HCT116 (cell line): ENCODE data around the gene USP10. TPM values are rescaled to one million over a fixed set of nuclear protein-coding genes. Genes with fewer than 3 reads are reported as not detected.
A peak's percentile ranks its signal among the peaks of the same experiment; 100 is the strongest.
"Not testable (repeated sequence)": the region's sequence is repeated elsewhere in the genome, so short reads cannot be mapped to it uniquely, and the experiment has no call there.

Experiments
- ATAC-seq: fragments of 200-7000 bp; cut with Tn5 transposase; 2 replicates; pipeline ENCODE4 v1.9.1; 2020; ENCODE audit warnings: mild to moderate bottlenecking, moderate library complexity
- BruUV-seq: library from RNA; stranded (reverse); fragments of 400-500 nt; replicated peaks from 2 replicates; lab custom pipeline; 2021; lab: Mats Ljungman, UMichigan
- CTCF ChIA-PET: fragments of 300-600 bp; sonication (Branson Sonifier 250); formaldehyde crosslinking; loops from one replicate; lab custom pipeline; 2021; ENCODE audit warnings: antibody characterized with exemption; lab: Charles Lee
- POLR2A ChIA-PET: fragments of 300-600, 350-600 bp; sonication (Branson Sonifier 250); formaldehyde crosslinking; loops from one replicate; lab custom pipeline; 2021; ENCODE audit warnings: antibody characterized with exemption; lab: Charles Lee
- RAD21 ChIA-PET, 2 experiments: fragments of 300-600 bp; sonication (Branson Sonifier 250); formaldehyde crosslinking; loops; one replicate each; lab custom pipeline; 2023; ENCODE audit warnings: low total read pairs in 2 of 2; ENCODE audit not compliant: uncharacterized antibody in 2 of 2, unreplicated experiment in 2 of 2, low non-redundant PET in 1 of 2; lab: Charles Lee
- DNase-seq: peaks from one replicate; pipeline ENCODE4 v3.0.0-alpha.2; 2010; ENCODE audit warnings: low read depth, low spot score
- H2AFZ ChIP-seq: fragments of 200-600 bp; shearing (Covaris generic), sonication (generic); 2 replicates; pipeline ENCODE4 v1.6.1; 2017; ENCODE audit warnings: low read depth, mixed run types, mixed read lengths, antibody characterized with exemption, low read length; ENCODE audit not compliant: poor library complexity, severe bottlenecking
- H3K27ac ChIP-seq: 2 replicates; pipeline ENCODE4 v1.5.1; 2012; ENCODE audit warnings: low read depth, low read length
- H3K27me3 ChIP-seq: fragments of 200-600 bp; sonication (generic); 2 replicates; pipeline ENCODE4 v1.6.1; 2016; ENCODE audit warnings: mixed run types, low read length, mixed read lengths; ENCODE audit not compliant: insufficient read depth
- H3K36me3 ChIP-seq, 2 experiments: fragments of 200-500 bp in 1 of 2; fragments of 200-600 bp in 1 of 2; sonication (Bioruptor generic) in 1 of 2; sonication (generic) in 1 of 2; 2 replicates each; pipeline versions ENCODE4 v1.5.1 to v1.6.1; 2014 to 2016; ENCODE audit warnings: low read length in 2 of 2, inconsistent platforms in 1 of 2, mixed read lengths in 1 of 2, mixed run types in 1 of 2; ENCODE audit not compliant: insufficient read depth in 2 of 2, control insufficient read depth in 1 of 2
- H3K4me1 ChIP-seq, 2 experiments: fragments of 200-600 bp in 1 of 2; sonication (generic) in 1 of 2; 2 replicates each; pipeline versions ENCODE4 v1.5.1 to v1.6.1; 2012 to 2017; ENCODE audit warnings: low read length in 2 of 2, inconsistent platforms in 1 of 2, mild to moderate bottlenecking in 1 of 2, mixed read lengths in 1 of 2, mixed run types in 1 of 2, moderate library complexity in 1 of 2; ENCODE audit not compliant: insufficient read depth in 2 of 2, control insufficient read depth in 1 of 2
- H3K4me2 ChIP-seq: fragments of 200-600 bp; sonication (generic); 2 replicates; pipeline ENCODE4 v1.6.1; 2017; ENCODE audit warnings: mixed run types, low read length, mixed read lengths
- H3K4me3 ChIP-seq, 2 experiments: fragments of 200-600 bp in 1 of 2; sonication (generic) in 1 of 2; replicated peaks in 1 of 2; 2 replicates each; pipeline ENCODE4 v1.5.1; 2011 to 2016; ENCODE audit warnings: low read length in 2 of 2, control low read depth in 1 of 2, low read depth in 1 of 2, mild to moderate bottlenecking in 1 of 2, mixed read lengths in 1 of 2, mixed run types in 1 of 2
- H3K79me2 ChIP-seq: fragments of 200-600 bp; sonication (generic); 2 replicates; pipeline ENCODE4 v1.6.1; 2017; ENCODE audit warnings: mild to moderate bottlenecking, mixed run types, low read length, moderate library complexity, mixed read lengths; ENCODE audit not compliant: insufficient read depth
- H3K9ac ChIP-seq: fragments of 200-600 bp; sonication (generic); 2 replicates; pipeline ENCODE4 v1.6.1; 2016; ENCODE audit warnings: low read length, mixed read lengths
- H3K9me2 ChIP-seq: fragments of 200-600 bp; sonication (generic), shearing (Covaris generic); 2 replicates; pipeline ENCODE4 v1.6.1; 2017; ENCODE audit warnings: mixed run types, mild to moderate bottlenecking, moderate library complexity; ENCODE audit not compliant: insufficient read depth
- H3K9me3 ChIP-seq, 2 experiments: fragments of 200-500 bp in 1 of 2; fragments of 200-600 bp in 1 of 2; sonication (Bioruptor generic) in 1 of 2; sonication (generic) in 1 of 2; 2 replicates each; pipeline ENCODE4 v1.6.1; 2014 to 2017; ENCODE audit warnings: low read length in 2 of 2, mixed read lengths in 2 of 2, inconsistent platforms in 1 of 2, low read depth in 1 of 2, mild to moderate bottlenecking in 1 of 2, mixed run types in 1 of 2, moderate library complexity in 1 of 2; ENCODE audit not compliant: control insufficient read depth in 1 of 2, insufficient read depth in 1 of 2
- H4K20me1 ChIP-seq: fragments of 200-600 bp; sonication (generic), shearing (Covaris generic); 2 replicates; pipeline ENCODE4 v1.6.1; 2017; ENCODE audit warnings: mixed run types, mild to moderate bottlenecking, moderate library complexity; ENCODE audit not compliant: insufficient read depth
- RAD21 ChIP-seq: IDR thresholded peaks from 2 replicates; pipeline ENCODE4 v1.6.1; 2012; ENCODE audit warnings: low read depth, mild to moderate bottlenecking
- ZFX ChIP-seq: fragments of 450-650 bp; IDR thresholded peaks from 2 replicates; pipeline ENCODE4 v1.6.1; 2017
- intact Hi-C: fragments of 100-400 bp; cut with micrococcal nuclease; formaldehyde crosslinking; loops from 2 replicates; pipeline ENCODE4 v1.10.0; 2022
- total RNA-seq: library from RNA; stranded (reverse); gene quantifications from one replicate; pipeline ENCODE4 v1.2.1, GENCODE V29; 2021; ENCODE audit not compliant: unreplicated experiment
- TF ChIP-seq, protein P1 (sequence below), 3 experiments: fragments of 200-600 bp in 1 of 3; sonication (generic) in 1 of 3; IDR thresholded peaks in 2 of 3; conservative IDR thresholded peaks in 1 of 3; 2 replicates each; pipeline ENCODE4 v1.5.1; 2012 to 2017; ENCODE audit warnings: low read depth in 2 of 3, low read length in 2 of 3, antibody characterized with exemption in 1 of 3, borderline replicate concordance in 1 of 3, control low read depth in 1 of 3, mild to moderate bottlenecking in 1 of 3, mixed read lengths in 1 of 3, mixed run types in 1 of 3, moderate library complexity in 1 of 3; ENCODE audit not compliant: insufficient read depth in 1 of 3

USP10 gene
- total RNA-seq, 1 experiment from 2014 or later = 175 TPM

DNA sequence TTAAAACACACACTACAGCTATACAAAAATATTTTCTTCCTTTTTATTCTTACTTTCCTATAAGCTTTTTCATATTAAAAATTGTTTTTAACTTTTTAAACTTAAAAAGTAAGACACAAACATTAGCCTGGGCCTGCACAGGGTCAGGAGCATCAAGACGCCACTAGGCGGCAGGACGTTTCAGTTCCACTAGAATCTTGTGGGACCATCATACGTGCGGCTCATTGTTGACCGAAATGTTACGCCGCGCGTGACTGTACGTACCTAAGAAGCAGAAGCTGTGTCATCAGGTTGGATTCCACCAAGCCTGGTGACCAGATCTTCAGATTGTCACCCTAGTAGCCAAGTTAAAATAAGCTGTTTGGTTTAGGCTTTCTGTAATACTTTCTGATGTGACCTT, 47.1 kb downstream of the USP10 start:
- RAD21 ChIA-PET = no interaction called here
- Histone ChIP-seq H3K9ac (no peak overlapping the region), H3K9me3 (no peaks in the 10 kb centered on the region), H3K27ac (no peak overlapping the region), H3K36me3 (peaks cover 15 to 33% of the 10 kb centered on the region in 2 experiments; a peak in 3 of 4 replicates), H3K4me3 (no peak overlapping the region), H3K4me1 (peaks cover 0 to 6% of the 10 kb centered on the region in 2 experiments; a peak in 1 of 4 replicates), H3K9me2 (no peaks in the 10 kb centered on the region), H4K20me1 (peaks cover 58% of the 10 kb centered on the region), H3K4me2 (no peak overlapping the region), H3K79me2 (peaks cover 100% of the 10 kb centered on the region), H3K27me3 (no peaks in the 10 kb centered on the region), H2AFZ (no peak overlapping the region)
- peak; percentile 70 for ATAC-seq
- intact Hi-C loops = no loop called here
- POLR2A ChIA-PET = no interaction called here
- BruUV-seq = no TSS peak
- CTCF ChIA-PET = interaction anchor here (0.6 to 2.9 kb wide), 6 partner anchors 8 to 224 kb away, joined by 3 to 39 read pairs (median 4); no protein-coding TSS in a partner anchor
- no peak for DNase-seq
- TF ChIP-seq, protein P1, sequence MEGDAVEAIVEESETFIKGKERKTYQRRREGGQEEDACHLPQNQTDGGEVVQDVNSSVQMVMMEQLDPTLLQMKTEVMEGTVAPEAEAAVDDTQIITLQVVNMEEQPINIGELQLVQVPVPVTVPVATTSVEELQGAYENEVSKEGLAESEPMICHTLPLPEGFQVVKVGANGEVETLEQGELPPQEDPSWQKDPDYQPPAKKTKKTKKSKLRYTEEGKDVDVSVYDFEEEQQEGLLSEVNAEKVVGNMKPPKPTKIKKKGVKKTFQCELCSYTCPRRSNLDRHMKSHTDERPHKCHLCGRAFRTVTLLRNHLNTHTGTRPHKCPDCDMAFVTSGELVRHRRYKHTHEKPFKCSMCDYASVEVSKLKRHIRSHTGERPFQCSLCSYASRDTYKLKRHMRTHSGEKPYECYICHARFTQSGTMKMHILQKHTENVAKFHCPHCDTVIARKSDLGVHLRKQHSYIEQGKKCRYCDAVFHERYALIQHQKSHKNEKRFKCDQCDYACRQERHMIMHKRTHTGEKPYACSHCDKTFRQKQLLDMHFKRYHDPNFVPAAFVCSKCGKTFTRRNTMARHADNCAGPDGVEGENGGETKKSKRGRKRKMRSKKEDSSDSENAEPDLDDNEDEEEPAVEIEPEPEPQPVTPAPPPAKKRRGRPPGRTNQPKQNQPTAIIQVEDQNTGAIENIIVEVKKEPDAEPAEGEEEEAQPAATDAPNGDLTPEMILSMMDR (IDR thresholded peaks at IDR 0.05 in 2 of 3, conservative IDR thresholded peaks at IDR 0.05 in 1 of 3; ENCODE audit: borderline replicate concordance in 1 of 3, insufficient read depth in 1 of 3, low read depth in 2 of 3, low read length in 2 of 3) = peak; percentile 16 to 66 (median 64); a peak in 4 of 6 replicates
- TF ChIP-seq ZFX (no peak), RAD21 (0 out of 2 replicates have a peak, but pooled peaks have one; percentile 9)

DNA sequence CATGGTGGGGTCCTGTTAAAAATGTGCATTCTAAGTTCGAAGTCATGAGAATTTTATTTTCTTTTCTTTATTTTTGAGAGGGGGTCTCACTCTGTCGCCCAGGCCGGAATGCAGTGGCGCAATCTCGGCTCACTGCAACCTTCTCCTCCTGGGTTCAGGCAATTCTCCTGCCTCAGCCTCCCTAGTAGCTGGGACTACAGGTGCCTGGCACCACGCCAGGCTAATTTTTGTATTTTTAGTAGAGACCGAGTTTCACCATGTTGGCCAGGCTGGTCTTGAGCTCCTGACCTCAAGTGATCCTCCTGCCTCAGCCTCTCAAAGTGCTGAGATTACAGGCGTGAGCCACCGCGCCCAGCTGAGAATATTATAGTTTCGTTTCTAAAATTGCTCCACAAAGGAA, 48.4 kb downstream of the USP10 start:
- H3K9me2 ChIP-seq, POLR2A ChIA-PET, ATAC-seq, RAD21 ChIA-PET, H3K4me3 ChIP-seq, H2AFZ ChIP-seq, BruUV-seq, H3K4me2 ChIP-seq, intact Hi-C loops, H3K27me3 ChIP-seq, H3K9me3 ChIP-seq, H3K4me1 ChIP-seq, H3K27ac ChIP-seq, DNase-seq, H3K9ac ChIP-seq: not testable (repeated sequence)
- CTCF ChIA-PET = interaction anchor here (0.6 to 2.9 kb wide), 2 partner anchors 10 to 130 kb away, joined by 5 to 39 read pairs; no protein-coding TSS in a partner anchor
- H3K79me2 ChIP-seq = peaks cover 100% of the 10 kb centered on the region
- peaks cover 11 to 29% of the 10 kb centered on the region in 2 experiments; a peak in 3 of 4 replicates for H3K36me3 ChIP-seq
- peaks cover 59% of the 10 kb centered on the region for H4K20me1 ChIP-seq
